SK-N-MC (cell line): ENCODE data around the gene COX7A1.

Experiments used
- EZH2 ChIP-seq: fragments of 200-600 bp; sonication (generic); IDR thresholded peaks from one replicate; pipeline ENCODE4 v1.6.1; 2017; ENCODE audit warnings: antibody characterized with exemption
- FOXP2 ChIP-seq: optimal IDR thresholded peaks from 2 replicates; pipeline ENCODE3; 2011; ENCODE audit warnings: mild to moderate bottlenecking, moderate library complexity; ENCODE audit not compliant: insufficient read depth; ENCODE audit errors: extremely low read length, control extremely low read depth
- POLR2AphosphoS5 ChIP-seq: IDR thresholded peaks from 2 replicates; pipeline ENCODE4 v1.6.1; 2012; ENCODE audit warnings: mild to moderate bottlenecking, low read depth, low read length, borderline replicate concordance

DNA sequence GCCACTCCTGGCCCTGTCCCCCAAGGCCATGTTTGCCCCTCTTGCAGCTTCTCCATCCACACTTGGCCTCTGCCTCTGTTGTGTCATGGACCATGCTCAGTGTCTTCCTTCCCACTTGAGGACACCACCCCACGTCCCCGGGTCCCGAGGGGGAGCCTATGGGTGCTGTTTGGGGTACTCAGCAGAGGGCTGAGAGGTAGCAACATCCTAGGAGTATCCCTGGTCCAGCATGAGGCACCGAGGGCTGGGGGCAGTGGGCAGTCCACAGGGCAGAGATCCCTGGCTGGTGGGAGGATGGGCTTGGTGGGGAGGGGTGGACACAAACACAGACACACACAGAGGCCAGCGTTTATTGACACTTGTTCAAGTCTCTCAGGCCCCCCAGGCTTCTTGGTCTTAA, 1.7 kb downstream of the COX7A1 start:
- TF ChIP-seq EZH2 (no peak), POLR2AphosphoS5 (no peak), FOXP2 (no peak)
